Measurements from ENCODE around the gene CEP295NL.
A peak's percentile ranks its signal among the peaks of the same experiment; 100 is the strongest.
"Not testable (repeated sequence)": the region's sequence is repeated elsewhere in the genome, so short reads cannot be mapped to it uniquely, and the experiment has no call there.

Gene CEP295NL

GRCh38 chr17:78903101-78903779, at the start of gene CEP295NL:
Gene CEP295NL, minus strand, starts transcription at chr17:78903201. Its CDS starts 1,373 bp downstream, at chr17:78901828.
- peak in 1 of 2 donors; percentile 19 for DNase-seq (ENCODE audit: low read depth in 2 of 2)

GRCh38 chr17:78952706-78953105, 49.7 kb upstream of the CEP295NL start:
- DNase-seq (ENCODE audit: low read depth in 2 of 2): no peak

- DNase-seq (ENCODE audit: low read depth in 2 of 2): no peak
These were observed 49.1 kb upstream of the CEP295NL start for GRCh38 chr17:78951967-78952551.

DNA sequence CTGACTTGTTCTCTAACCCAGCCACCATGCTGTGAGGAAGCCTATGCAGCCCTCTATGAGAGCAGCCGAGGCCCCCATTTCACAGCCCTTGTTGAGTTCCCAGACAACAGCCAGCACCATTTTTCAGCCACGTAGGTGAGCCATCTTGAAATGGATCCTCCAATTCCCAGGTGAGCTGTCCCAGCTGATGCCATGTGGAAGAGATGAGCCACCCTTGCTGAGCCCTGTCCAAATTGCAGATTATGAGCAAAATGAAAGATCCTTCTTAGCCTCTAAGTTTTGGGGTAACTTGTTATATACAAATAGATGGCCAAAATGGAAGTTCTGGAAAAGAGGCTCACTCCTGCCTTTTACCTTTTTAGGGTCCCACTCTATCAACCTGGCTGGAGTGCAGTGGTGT, 47.9 kb upstream of the CEP295NL start:
- no peak for DNase-seq (ENCODE audit: low read depth in 2 of 2)

DNA sequence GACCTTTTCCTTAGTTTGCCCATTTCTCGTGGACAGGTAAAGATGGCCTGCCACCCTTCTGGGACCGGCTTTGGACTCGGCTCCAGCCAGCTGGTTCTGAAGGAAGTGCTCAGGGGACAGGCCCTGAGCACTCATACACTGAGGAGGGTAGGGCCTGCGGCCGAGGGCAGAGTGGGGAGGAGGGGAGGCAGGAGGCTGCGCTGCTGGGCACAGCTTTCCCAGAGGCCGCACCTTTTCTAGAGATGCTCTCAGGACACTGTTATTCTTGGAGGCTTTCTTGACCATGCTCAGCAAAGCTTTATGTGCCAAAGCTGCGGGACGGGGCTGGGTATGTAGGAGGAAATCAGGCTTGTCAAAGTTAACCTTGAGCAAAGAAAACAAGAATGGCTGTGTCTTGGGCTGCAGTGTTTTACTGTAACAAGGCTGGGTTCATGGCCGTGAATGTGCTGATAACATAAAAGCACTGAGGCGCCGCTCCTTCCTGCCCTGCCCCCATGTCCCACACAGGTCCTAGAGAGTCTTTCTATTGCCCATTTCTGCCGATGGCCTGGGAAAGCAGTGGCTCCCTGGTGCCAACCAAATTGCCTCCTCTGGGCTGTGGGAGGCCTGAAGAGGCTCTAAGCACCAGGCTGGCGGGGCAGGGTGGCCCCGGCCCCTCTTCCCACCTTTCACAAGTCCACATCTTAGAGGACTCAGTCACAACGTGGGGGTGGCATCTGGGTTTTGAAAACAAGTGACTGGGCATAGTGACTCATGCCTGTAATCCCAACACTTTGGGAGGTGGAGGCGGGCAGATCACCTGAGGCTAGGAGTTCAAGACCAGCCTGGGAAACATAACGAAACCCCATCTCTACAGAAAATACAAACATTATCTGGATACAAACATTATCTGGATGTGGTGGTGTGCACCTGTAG, 44.5 kb upstream of the CEP295NL start:
- DNase-seq (ENCODE audit: low read depth in 2 of 2): no peak

GRCh38 chr17:78946631-78947030, 43.6 kb upstream of the CEP295NL start:
- DNase-seq (ENCODE audit: low read depth in 2 of 2): no peak

- DNase-seq (ENCODE audit: low read depth in 2 of 2): no peak
These were observed 43.1 kb upstream of the CEP295NL start for GRCh38 chr17:78946131-78946530.

DNA sequence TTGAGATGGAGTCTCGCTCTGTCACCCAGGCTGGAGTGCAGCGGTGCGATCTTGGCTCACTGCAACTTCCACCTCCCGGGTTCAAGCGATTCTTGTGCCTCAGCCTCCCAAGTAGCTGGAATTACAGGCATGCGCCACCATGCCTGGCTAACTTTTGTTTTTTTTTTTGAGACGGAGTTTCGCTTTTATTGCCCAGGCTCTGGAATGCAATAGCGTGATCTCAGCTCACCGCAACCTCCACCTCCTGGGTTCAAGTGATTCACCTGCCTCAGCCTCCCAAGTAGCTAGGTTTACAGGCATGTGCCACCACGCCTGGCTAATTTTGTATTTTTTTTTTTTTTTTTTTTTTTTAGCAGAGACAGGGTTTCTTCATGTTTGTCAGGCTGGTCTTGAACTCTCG, 42.5 kb upstream of the CEP295NL start:
- not testable (repeated sequence) for DNase-seq (ENCODE audit: low read depth in 2 of 2)

- no peak for DNase-seq (ENCODE audit: low read depth in 2 of 2)
These were observed 42.0 kb upstream of the CEP295NL start for GRCh38 chr17:78944956-78945355.

DNA sequence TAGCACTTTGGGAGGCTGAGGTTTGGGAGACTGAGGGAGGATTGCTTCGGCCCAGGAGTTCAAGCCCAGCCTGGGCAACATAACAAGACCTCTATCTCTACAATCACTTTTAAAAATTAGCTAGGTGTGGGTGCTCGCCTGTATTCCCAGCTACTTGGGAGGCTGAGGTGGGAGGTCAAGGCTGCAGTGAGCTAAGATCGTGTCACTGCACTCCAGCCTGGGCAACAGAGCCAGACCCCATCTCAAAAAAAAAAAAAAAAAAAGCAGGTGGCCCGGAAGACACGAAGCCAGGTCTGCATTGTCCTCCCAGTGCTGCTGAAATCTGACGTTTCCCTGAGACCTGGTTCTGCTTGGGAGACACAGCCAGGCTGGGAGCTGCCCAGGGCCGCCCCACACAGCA, 41.0 kb upstream of the CEP295NL start:
- DNase-seq (ENCODE audit: low read depth in 2 of 2): no peak

DNA sequence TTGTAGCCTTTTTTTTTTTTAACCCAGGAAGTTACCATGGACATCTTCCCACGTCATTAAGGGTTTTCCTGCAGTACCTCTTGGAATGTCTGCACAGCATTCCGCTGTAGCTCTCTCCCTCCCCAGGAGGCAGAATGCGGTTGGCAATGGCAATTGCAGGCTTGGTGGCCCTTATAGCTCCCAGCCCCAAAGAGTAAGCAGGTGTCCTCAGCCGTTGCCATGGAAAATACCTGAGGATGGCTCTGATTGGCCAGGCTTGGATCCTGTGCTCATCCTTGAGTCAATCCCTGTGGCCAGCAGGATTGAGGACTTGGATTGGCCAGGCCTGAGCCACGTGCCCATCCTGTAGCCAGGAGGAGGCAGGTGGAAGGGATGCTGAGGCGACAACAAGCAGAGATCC, 37.7 kb upstream of the CEP295NL start:
- no peak for DNase-seq (ENCODE audit: low read depth in 2 of 2)

- no peak for DNase-seq (ENCODE audit: low read depth in 2 of 2)
These were observed 37.3 kb upstream of the CEP295NL start for GRCh38 chr17:78940258-78940657.

- no peak for DNase-seq (ENCODE audit: low read depth in 2 of 2)
These were observed 36.6 kb upstream of the CEP295NL start for GRCh38 chr17:78939615-78940014.

- no peak for DNase-seq (ENCODE audit: low read depth in 2 of 2)
These were observed 34.6 kb upstream of the CEP295NL start for GRCh38 chr17:78937561-78937960.

GRCh38 chr17:78935419-78936323, 32.7 kb upstream of the CEP295NL start:
- DNase-seq (ENCODE audit: low read depth in 2 of 2): no peak

GRCh38 chr17:78934681-78935418, 31.8 kb upstream of the CEP295NL start:
- no peak for DNase-seq (ENCODE audit: low read depth in 2 of 2)

- no peak for DNase-seq (ENCODE audit: low read depth in 2 of 2)
These were observed 31.1 kb upstream of the CEP295NL start for GRCh38 chr17:78933959-78934568.

DNA sequence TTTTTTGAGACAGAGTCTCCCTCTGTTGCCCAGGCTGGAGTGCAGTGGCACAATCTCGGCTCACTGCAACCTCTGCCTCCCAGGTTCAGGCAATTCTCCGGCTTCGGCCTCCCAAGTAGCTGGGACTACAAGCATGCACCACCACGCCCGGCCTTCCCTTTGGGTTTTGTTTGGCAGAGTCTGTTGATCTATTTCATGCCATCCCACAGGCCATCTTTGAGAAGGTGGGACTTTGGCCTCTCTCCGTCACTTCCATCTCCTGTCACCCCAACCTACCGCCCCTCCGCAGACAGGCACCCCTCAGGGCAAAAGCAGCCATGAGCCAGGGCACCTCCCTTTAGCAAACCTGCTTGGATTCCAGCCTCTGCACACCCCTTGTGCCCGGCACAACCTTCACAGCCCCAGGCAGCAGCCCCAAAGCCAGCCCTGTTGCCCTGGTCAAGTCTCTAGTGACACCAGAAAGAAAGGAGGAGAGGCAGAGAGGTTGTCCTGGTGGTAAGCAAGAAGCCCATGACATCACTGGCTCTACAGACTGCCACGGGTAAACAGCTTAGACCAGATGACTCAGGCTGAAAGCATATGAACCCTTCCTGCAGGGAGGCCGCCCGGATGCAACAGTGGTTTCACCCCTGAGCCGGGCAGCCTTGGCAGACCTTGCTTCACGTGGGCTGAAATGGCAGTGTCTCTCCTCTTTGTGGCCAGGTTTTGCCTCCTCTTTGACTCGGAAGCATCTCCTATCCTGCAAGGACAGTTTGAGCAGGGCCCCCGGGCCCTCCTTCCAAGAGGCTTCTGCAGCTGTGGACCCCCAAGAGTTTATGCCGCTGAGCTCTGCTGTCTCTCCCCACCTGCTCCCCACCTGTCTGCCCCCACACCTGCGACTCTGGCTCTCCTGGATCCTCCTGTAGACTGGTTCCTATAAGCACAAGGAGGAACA, 30.3 kb upstream of the CEP295NL start:
- DNase-seq (ENCODE audit: low read depth in 2 of 2): peak; percentile 16 to 36
